Heart right ventricle (tissue), 16 donors: Measurements from ENCODE around the gene FXYD4. TPM values are rescaled to one million over a fixed set of nuclear protein-coding genes. Genes with fewer than 3 reads are reported as not detected.
"Not testable (repeated sequence)": the region's sequence is repeated elsewhere in the genome, so short reads cannot be mapped to it uniquely, and the experiment has no call there.

ENCODE experiments used
- ATAC-seq, 8 donors: fragments of 200-7000 bp; cut with Tn5 transposase; one replicate each; pipeline ENCODE4 v1.9.1; 2020; ENCODE audit warnings: mild to moderate bottlenecking in 8 of 8, moderate library complexity in 8 of 8, moderate number of reproducible peaks in 1 of 8
- DNase-seq, 2 donors: peaks; one replicate each; pipeline ENCODE4 v3.0.0-alpha.2; 2020
- H3K27ac ChIP-seq, 10 donors: fragments of 200-600 bp; sonication (generic) in 2 of 10; one replicate each; pipeline versions ENCODE4 v1.5.0 to v1.8.0; 2020 to 2022; ENCODE audit warnings: mild to moderate bottlenecking in 3 of 10
- H3K27me3 ChIP-seq, 7 donors: fragments of 200-600 bp; one replicate each; pipeline ENCODE4 v1.8.0; 2021 to 2022; ENCODE audit warnings: mild to moderate bottlenecking in 2 of 7
- H3K36me3 ChIP-seq, 9 donors: fragments of 200-600 bp; sonication (generic) in 1 of 9; one replicate each; pipeline versions ENCODE4 v1.5.0 to v1.8.0; 2020 to 2022; ENCODE audit warnings: mild to moderate bottlenecking in 2 of 9
- H3K4me1 ChIP-seq, 9 donors: fragments of 200-600 bp; sonication (generic) in 1 of 9; one replicate each; pipeline versions ENCODE4 v1.5.0 to v1.8.0; 2020 to 2022; ENCODE audit warnings: mild to moderate bottlenecking in 4 of 9
- H3K4me3 ChIP-seq, 10 donors: fragments of 200-600 bp; sonication (generic) in 2 of 10; one replicate each; pipeline versions ENCODE4 v1.5.0 to v1.8.0; 2020 to 2022; ENCODE audit warnings: mild to moderate bottlenecking in 7 of 10, moderate library complexity in 2 of 10
- H3K9me3 ChIP-seq, 11 donors: fragments of 200-600 bp in 10 of 11; sonication (generic) in 2 of 11; one replicate each; pipeline versions ENCODE4 v1.5.0 to v1.8.0; 2013 to 2022; ENCODE audit warnings: mild to moderate bottlenecking in 2 of 11, control low read depth in 1 of 11, moderate library complexity in 1 of 11
- WGBS, 2 donors: extraction: QIAGEN DNeasy Blood & Tissue Kit; methylation state at CpG; one replicate each; pipeline ENCODE4 v1.1.7; 2013; ENCODE audit warnings: inconsistent platforms in 1 of 2; 5-methylcytosine and 5-hydroxymethylcytosine counted together
- intact Hi-C, 10 donors: fragments of 100-400 bp; cut with DNase I; formaldehyde crosslinking; loops; one replicate each; pipeline versions ENCODE4 v1.11.1 to v1.14.2; 2022
- polyA plus RNA-seq, 2 donors: library from polyadenylated mRNA; stranded (reverse); fragments of 200-250 nt; gene quantifications; one replicate each; pipeline ENCODE4 v1.2.3, GENCODE V29; 2013
- total RNA-seq, 10 donors: library from RNA; stranded (reverse); fragmentation: NEBNext Ultra II Directional in 3 of 10; extraction: Animal tissue kit (Norgen Biotek cat#: 25700) in 3 of 10; gene quantifications; one replicate each; pipeline versions ENCODE4 v1.2.1 to v1.2.4, GENCODE V29; 2021 to 2023
- TF ChIP-seq, protein P1 (sequence below), 9 donors: fragments of 200-600 bp; sonication (generic) in 2 of 9; IDR thresholded peaks; one replicate each; pipeline versions ENCODE4 v1.5.0 to v1.8.0; 2021 to 2022; ENCODE audit warnings: antibody characterized with exemption in 9 of 9, mild to moderate bottlenecking in 5 of 9, moderate library complexity in 1 of 9
- donor health status: Arrhythmogenic right ventricular cardiomyopathy.
- donor health status: ischemic (EF 13 %, LVEDD 7.1; RV severe dilation, severe dysfunction).
- donor health status: healthy with polysubstance abuse.
- donor health status: DM: no; HTN: yes; CAD: no.
- donor health status: DM: no; HTN: no; CAD: no.
- donor health status: ischemic (EF 25% LVEDD 6.9; RV normal size, moderate dysfunction).
- donor health status: ischemic (EF 25% LVEDD 5.7; RV mildly dilated, moderate dysfunction).
- donor health status: healthy.
- donor health status: DM: yes; HTN: yes; CAD: no.
- donor health status: Ischemic cardiomyopathy.
- donor health status: ischemic (EF 35%, LVEDD 5.7; RV mildly dilated, moderate dysfunction).
- donor health status: nonischemic (EF 11% LVEDD 7.7; RV severe dilation, severe dysfunction).
- donor health status: DM: yes; HTN: yes; CAD: no.
- donor health status: PGD.
- donor health status: ischemic (EF 29% LVEDD 5.4; RV normal size, mild dysfunction).
- donor health status: nonischemic (EF 23%, LVEDD 6.1; RV moderate dilation, normal function).

The FXYD4 gene
- total and polyA plus RNA-seq, 12 donors: 0.42 to 1.5 TPM; not detected in 10

DNA sequence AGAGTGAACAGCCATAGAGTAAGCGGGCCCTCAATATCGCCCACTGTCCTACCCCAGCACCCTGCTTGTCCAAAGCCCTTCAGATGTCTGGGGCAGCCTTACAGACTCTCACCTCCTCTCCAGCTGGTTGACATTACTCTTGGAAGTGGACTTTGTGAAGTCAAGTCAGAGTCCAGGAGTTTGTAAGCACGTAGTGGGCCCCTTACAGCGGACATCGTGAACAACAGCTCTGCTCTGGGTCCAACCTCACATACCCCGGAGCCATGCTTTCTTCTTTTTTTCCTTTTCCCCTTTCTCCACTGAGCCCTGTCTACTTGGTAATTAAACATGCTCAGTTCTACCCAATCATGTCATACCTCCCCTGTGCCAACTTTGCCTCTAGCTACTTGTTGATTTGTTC lies 20.1 kb downstream of the FXYD4 start:
- Histone ChIP-seq H3K27ac (no peak overlapping the region), H3K9me3 (no peaks in the 10 kb centered on the region), H3K36me3 (peaks cover 0 to 94% (median 48%) of the 10 kb centered on the region in 9 donors), H3K27me3 (no peaks in the 10 kb centered on the region), H3K4me1 (peaks cover 4 to 72% (median 36%) of the 10 kb centered on the region in 9 donors), H3K4me3 (no peak overlapping the region)
- no peak for ATAC-seq
- 89% methylated on average over 6 of the region's 6 CpGs for WGBS, 2 donors
- no peak for DNase-seq
- intact Hi-C loops: loop anchor here in 1 of 10 donors (5.0 kb wide), 1 partner anchor 61 kb away; no protein-coding TSS in a partner anchor
- TF ChIP-seq, protein P1, sequence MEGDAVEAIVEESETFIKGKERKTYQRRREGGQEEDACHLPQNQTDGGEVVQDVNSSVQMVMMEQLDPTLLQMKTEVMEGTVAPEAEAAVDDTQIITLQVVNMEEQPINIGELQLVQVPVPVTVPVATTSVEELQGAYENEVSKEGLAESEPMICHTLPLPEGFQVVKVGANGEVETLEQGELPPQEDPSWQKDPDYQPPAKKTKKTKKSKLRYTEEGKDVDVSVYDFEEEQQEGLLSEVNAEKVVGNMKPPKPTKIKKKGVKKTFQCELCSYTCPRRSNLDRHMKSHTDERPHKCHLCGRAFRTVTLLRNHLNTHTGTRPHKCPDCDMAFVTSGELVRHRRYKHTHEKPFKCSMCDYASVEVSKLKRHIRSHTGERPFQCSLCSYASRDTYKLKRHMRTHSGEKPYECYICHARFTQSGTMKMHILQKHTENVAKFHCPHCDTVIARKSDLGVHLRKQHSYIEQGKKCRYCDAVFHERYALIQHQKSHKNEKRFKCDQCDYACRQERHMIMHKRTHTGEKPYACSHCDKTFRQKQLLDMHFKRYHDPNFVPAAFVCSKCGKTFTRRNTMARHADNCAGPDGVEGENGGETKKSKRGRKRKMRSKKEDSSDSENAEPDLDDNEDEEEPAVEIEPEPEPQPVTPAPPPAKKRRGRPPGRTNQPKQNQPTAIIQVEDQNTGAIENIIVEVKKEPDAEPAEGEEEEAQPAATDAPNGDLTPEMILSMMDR (IDR thresholded peaks at IDR 0.05): no peak

DNA sequence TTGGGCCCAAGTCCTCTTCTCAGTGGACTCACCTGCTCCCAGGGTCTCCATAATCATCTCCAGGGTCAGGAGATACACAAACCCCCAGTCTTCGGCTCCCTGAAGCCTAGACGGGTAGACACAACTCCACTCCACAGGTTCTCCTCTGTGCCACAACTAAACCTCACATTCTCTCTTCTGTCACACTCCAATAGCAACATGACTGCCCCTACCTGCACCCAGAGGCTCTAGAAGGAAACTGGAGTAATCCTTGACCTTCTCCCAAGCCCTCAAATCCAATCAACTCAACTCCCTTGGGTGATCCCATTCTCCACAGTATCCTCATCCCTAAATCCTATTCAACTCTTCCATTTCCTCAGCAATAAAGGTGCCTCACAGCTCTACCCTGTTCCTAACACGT lies 21.3 kb downstream of the FXYD4 start:
- H3K36me3 ChIP-seq: peaks cover 0 to 81% (median 36%) of the 10 kb centered on the region in 9 donors
- ATAC-seq (no peak), DNase-seq (no peak)
- TF ChIP-seq, protein P1 (IDR thresholded peaks at IDR 0.05): no peak
- H3K4me3 ChIP-seq: no peak overlapping the region
- no peaks in the 10 kb centered on the region for H3K27me3 ChIP-seq
- intact Hi-C loops: loop anchor here in 1 of 10 donors (5.0 kb wide), 1 partner anchor 60 kb away; no protein-coding TSS in a partner anchor
- H3K4me1 ChIP-seq: peaks cover 4 to 78% (median 41%) of the 10 kb centered on the region in 9 donors
- H3K27ac ChIP-seq: no peak overlapping the region
- no peaks in the 10 kb centered on the region for H3K9me3 ChIP-seq
- 83 to 91% methylated on average over 3 of the region's 3 CpGs for WGBS, 2 donors

DNA sequence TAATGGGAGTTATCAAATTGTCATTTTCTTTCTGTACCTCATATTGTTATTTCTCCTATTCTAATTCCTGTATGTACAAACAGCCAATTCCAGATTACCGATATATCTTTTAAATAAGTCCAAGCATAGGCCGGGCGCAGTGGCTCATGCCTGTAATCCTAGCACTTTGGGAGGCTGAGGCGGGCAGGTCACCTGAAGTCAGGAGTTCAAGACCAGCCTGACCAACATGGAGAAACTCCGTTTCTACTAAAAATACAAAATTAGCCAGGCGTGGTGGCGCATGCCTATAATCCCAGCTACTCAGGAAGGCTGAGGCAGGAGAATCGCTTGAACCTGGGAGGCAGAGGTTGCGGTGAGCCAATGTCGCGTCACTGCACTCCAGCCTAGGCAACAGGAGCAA lies 21.8 kb downstream of the FXYD4 start:
- H3K36me3 ChIP-seq: peaks cover 0 to 77% (median 36%) of the 10 kb centered on the region in 9 donors
- intact Hi-C loops: loop anchor here in 1 of 10 donors (5.0 kb wide), 1 partner anchor 59 kb away; no protein-coding TSS in a partner anchor
- H3K9me3 ChIP-seq, H3K4me3 ChIP-seq, H3K27me3 ChIP-seq, DNase-seq, ATAC-seq: not testable (repeated sequence)
- peaks cover 7 to 81% (median 45%) of the 10 kb centered on the region in 9 donors for H3K4me1 ChIP-seq
- H3K27ac ChIP-seq: peak overlapping the region in 1 of 10 donors; percentile 98
- WGBS, 2 donors: 96 to 98% methylated on average over 11 of the region's 11 CpGs

DNA sequence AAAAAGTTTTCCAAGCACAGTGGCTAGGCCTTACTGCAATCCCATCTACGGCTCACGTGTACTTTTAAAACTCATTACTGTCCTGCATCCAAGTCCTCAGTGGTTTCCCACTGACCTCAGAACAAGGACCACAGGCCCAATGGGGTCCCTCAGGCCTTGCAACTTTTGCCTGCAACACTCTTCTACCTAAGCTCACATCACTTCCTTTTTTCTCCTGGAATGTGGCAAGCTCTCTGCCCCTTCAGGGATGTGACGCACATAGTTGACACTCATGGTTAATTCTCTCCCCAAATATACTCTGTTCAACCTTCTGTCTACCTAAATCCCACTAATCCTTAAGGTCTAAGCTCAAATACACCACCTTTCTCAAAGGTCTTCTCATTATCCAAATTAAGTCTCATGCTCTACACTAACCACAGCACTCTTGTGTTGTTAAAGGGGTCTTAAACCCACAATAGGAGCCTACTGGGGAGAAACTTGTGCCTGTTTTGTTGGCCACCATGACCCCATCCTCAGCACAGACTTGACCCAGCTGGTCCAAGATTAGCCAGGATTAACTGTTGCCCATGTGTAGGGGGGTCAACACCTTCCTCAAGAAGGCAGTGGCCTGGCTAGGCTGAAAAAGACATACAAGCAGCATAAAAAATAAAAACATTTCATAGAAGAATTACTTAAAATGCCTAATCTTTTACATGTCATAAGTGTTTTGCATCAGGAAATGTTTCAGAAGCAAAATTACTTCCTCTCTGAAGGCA lies 22.3 kb downstream of the FXYD4 start:
- Histone ChIP-seq H3K36me3 (peaks cover 0 to 74% (median 36%) of the 10 kb centered on the region in 9 donors), H3K27ac (peak overlapping the region in 2 of 10 donors; percentile 14 to 98), H3K27me3 (no peaks in the 10 kb centered on the region), H3K9me3 (no peaks in the 10 kb centered on the region), H3K4me3 (no peak overlapping the region), H3K4me1 (peaks cover 9 to 81% (median 51%) of the 10 kb centered on the region in 9 donors)
- ATAC-seq: no peak
- intact Hi-C loops: loop anchor here in 2 of 10 donors (1.0 to 5.0 kb wide), 2 partner anchors 31 to 59 kb away; no protein-coding TSS in a partner anchor
- no peak for DNase-seq
- 83 to 91% methylated on average over 3 of the region's 3 CpGs for WGBS, 2 donors
- TF ChIP-seq, protein P1 (IDR thresholded peaks at IDR 0.05): no peak
